H54 (cell line): ENCODE data around the gene AMN.

Experiments used
- DNase-seq: peaks from one replicate; pipeline ENCODE4 v3.0.0; 2011; ENCODE audit warnings: low spot score, mixed read lengths; ENCODE audit not compliant: insufficient read length
- FAIRE-seq: peaks from 3 replicates; lab custom pipeline; 2011; peaks lifted over from hg19 to GRCh38; lab: Jason Lieb, UNC
- POLR2A ChIP-seq: IDR thresholded peaks from 2 replicates; pipeline ENCODE4 v1.6.1; 2011; ENCODE audit warnings: low read depth, mild to moderate bottlenecking, low read length

AMN gene

DNA sequence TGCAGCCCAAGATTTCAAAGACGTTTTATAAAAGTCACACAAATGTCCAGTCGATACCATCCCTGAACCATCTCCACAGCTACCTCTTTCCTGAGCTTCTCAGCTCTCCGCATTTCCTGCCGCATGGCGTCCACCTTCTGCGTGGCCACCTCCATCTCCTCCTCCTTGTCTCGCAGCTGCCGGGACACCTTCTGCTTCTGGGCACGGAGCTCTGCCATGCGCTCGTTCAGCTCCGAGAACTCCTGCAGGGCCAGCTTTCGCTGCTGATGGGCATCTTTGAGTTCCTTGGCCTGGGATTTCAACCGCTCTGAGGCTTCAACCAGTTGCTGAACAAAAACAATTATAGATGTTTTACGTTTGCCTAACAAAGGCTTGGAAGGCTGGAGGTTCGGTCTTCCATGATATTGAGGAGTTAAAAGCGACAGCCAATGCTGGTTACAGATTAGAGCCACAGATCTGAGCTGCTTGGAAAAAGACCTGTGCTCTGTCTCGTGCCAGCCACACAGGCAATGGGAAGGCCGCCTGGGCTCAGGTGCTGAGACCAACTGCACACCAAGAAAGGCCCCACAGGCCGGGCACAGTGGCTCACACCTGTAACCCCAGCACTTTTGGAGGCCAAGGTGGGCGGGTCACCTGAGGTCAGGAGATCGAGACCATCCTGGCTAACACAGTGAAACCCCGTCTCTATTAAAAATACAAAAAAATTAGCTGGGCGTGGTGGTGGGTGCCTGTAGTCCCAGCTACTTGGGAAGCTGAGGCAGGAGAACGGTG is 49.6 kb downstream of the AMN start:
- no peak for FAIRE-seq
- TF ChIP-seq POLR2A = no peak

DNA sequence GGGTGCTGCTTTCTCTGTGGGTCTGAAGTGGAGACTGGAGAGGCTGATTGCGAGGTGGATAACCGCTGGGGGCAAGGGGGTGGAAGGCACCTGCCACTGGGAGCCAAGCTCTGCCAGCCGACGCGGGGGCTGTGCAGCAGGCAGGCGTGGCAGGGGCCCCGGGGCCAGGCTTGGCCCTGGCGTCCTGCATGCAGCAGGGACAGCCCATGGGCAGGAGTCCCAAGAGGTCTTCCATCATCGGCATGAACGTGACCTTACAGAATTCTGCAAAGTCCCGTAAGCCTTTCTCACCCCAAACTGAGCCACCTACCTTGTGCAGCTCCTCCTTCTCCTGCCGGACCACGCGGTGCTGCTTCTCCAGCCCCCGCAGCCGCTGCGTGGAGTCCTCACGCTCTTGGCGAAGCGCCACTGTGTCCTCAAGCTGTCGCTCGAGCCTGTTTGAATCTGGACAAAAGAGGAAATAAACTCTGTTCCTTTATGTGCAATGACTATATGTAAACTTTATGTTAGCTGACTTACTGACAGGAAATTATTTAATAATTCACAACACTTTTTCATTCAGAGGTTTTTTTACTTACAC is 51.3 kb downstream of the AMN start:
- no peak for DNase-seq
- TF ChIP-seq POLR2A = no peak
- no peak for FAIRE-seq

More for the DNA sequence above, 49.6 kb downstream of the AMN start:
- DNase-seq = no peak

DNA sequence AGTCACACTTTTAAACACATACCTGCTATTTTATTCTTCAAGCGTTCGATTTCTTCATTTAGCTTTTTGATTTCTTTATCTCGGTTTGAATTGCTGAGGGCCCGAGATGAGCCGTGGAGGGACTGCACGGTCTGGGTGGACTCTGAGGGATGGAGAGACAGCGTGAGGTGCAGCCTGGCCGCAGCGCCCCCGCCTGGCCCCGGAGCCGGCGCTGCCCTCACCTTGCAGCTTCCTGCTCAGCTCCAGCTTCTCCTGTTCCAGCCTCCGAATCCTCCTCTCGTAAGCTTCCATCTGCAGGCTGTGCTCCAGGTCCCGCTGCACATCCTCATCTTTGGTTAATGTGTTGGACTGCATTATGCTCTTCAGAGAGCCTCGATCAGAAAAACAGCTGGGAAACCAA is 53.2 kb downstream of the AMN start:
- TF ChIP-seq POLR2A = no peak
- DNase-seq = no peak
- no peak for FAIRE-seq

DNA sequence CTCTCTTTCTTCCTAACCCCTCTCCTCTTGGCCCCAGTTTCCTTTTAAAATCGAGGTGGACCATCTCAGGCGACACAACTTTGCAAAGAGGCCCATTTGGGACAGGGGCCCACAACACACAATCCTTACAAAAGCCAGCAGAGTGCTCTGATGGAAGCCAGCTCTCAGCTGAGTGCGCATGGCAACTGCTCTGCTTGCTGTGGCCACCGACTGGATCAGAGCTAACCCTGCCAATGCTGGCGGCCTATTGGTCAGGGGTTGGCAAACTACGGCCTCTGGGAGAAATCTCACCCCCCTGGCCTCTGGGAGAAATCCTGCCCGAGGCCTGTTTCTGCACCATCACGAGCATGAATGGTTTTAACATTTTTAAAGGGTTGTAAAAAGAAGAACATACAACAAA is 55.0 kb downstream of the AMN start:
- DNase-seq (no peak), FAIRE-seq (no peak)
- no peak for TF ChIP-seq POLR2A

DNA sequence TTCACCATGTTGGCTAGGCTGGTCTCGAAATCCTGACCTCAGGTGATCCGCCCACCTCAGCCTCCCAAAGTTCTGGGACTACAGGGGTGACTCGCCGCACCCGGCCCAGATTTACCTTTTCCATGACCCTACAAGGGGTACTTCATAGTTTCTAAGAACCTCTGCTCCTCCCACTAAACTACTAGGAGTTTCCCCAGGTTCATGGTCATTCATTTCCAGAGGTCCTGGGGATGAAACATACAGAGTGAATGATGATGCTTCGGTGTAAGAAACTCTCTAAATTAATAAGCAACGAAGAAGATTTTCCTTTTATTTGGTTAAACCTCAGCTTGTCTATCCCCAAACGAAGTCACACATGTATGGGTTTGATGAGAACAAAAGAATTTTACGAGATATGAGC is 56.9 kb downstream of the AMN start:
- FAIRE-seq (no peak), DNase-seq (no peak)
- no peak for TF ChIP-seq POLR2A

DNA sequence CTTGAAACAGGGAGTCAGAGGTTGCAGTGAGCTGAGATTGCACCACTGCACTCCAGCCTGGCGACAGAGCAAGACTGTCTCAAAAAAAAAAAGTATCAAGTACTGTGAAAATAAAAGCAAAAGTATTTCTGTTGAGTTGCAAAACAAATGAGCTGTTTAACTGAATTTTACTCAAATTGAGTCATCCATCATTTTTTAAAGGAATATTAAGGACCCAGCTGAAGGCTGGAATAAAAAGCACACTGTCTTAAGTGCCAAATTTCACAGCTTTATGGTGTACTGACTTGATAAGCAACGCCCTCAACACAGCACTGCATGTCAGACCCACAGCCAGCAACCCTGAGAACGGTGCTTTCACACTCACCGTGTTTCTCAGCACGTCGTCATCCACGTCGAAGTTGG is 57.9 kb downstream of the AMN start:
- FAIRE-seq (no peak), DNase-seq (no peak)
- TF ChIP-seq POLR2A = no peak
